ENCODE data around the gene NSMF. TPM values are rescaled to one million over a fixed set of nuclear protein-coding genes. Genes with fewer than 3 reads are reported as not detected.

The NSMF gene
- total and polyA plus RNA-seq, 10 of the 15 experiments (the other 5 are each of a cell fraction or from before 2014, with no cell fraction given): 0.13 to 44.3 (median 13.4) TPM

GRCh38 chr9:137459152-137459600, at the start of gene NSMF (continued):
- no peak for TF ChIP-seq ZZZ3 (IDR thresholded peaks at IDR 0.05; ENCODE audit: control insufficient read depth, insufficient read length, low read depth)
- no peak for TF ChIP-seq SREBF1 (IDR thresholded peaks at IDR 0.05; ENCODE audit: low read length)
- no peak for TF ChIP-seq ZBTB33 (IDR thresholded peaks at IDR 0.05)
- no peak for TF ChIP-seq CEBPB (IDR thresholded peaks at IDR 0.05; ENCODE audit: borderline replicate concordance in 1 of 2, low read depth in 2 of 2, low read length in 2 of 2)
- TF ChIP-seq BRCA1 (IDR thresholded peaks at IDR 0.05; ENCODE audit: low read depth, low read length): no peak
- TF ChIP-seq ATF3 (IDR thresholded peaks at IDR 0.05; ENCODE audit: borderline replicate concordance, extremely low read depth, low read depth, low read length): no peak
- TF ChIP-seq JUNB (IDR thresholded peaks at IDR 0.05): no peak
- no peak for TF ChIP-seq EP300 (IDR thresholded peaks at IDR 0.05; ENCODE audit: borderline replicate concordance in 1 of 2, control insufficient read depth in 1 of 2, low read depth in 2 of 2, low read length in 2 of 2)
- peak; percentile 91 for TF ChIP-seq CREB1 (IDR thresholded peaks at IDR 0.05; ENCODE audit: low read depth)
- no peak for TF ChIP-seq SIN3A (IDR thresholded peaks at IDR 0.05; ENCODE audit: low read depth, low read length)
- no peak for TF ChIP-seq IRF5 (IDR thresholded peaks at IDR 0.05; ENCODE audit: borderline replicate concordance)
- no peak for TF ChIP-seq CHD1 (IDR thresholded peaks at IDR 0.05; ENCODE audit: low read depth, low read length)
- no peak for TF ChIP-seq KAT2A (conservative IDR thresholded peaks at IDR 0.05; ENCODE audit: control insufficient read depth, low read depth, low read length)
- no peak; the same call in 1 of the 2 replicates for TF ChIP-seq GATAD2B (conservative IDR thresholded peaks at IDR 0.05; ENCODE audit: low read depth)
- no peak for TF ChIP-seq TBL1XR1 (IDR thresholded peaks at IDR 0.05; ENCODE audit: low read depth, low read length)
- no peak for TF ChIP-seq MYB (IDR thresholded peaks at IDR 0.05; ENCODE audit: borderline replicate concordance, low read depth, low read length)
- TF ChIP-seq E4F1 (IDR thresholded peaks at IDR 0.05; ENCODE audit: borderline replicate concordance, partially characterized antibody): no peak
- no peak for TF ChIP-seq RAD51 (IDR thresholded peaks at IDR 0.05)
- no peak for TF ChIP-seq RELB (IDR thresholded peaks at IDR 0.05; ENCODE audit: low read depth)
- TF ChIP-seq LARP7 (IDR thresholded peaks at IDR 0.05): peak; percentile 88
- TF ChIP-seq NBN (IDR thresholded peaks at IDR 0.05): 0 out of 2 replicates have a peak, but pooled peaks have one; percentile 31
- no peak for TF ChIP-seq TARDBP (IDR thresholded peaks at IDR 0.05; ENCODE audit: borderline replicate concordance)
- TF ChIP-seq MEF2A (IDR thresholded peaks at IDR 0.05; ENCODE audit: insufficient read depth, low read depth, low read length): no peak
- TF ChIP-seq TAF1 (IDR thresholded peaks at IDR 0.05; ENCODE audit: borderline replicate concordance, low read depth, low read length): 0 out of 2 replicates have a peak, but pooled peaks have one; percentile 27
- TF ChIP-seq NRF1 (conservative IDR thresholded peaks at IDR 0.05; ENCODE audit: low read depth, low read length): no peak
